NT2/D1 (cell line): ENCODE results near the gene SLC17A5.
A peak's percentile ranks its signal among the peaks of the same experiment; 100 is the strongest.
"Not testable (repeated sequence)": the region's sequence is repeated elsewhere in the genome, so short reads cannot be mapped to it uniquely, and the experiment has no call there.

Experiments used
- DNase-seq: peaks from one replicate; pipeline ENCODE4 v3.0.0-alpha.2; 2011; ENCODE audit warnings: low read depth, low spot score
- H3K27me3 ChIP-seq: 2 replicates; pipeline ENCODE4 v1.6.0; 2011; ENCODE audit warnings: mild to moderate bottlenecking; ENCODE audit not compliant: insufficient read length, insufficient read depth
- H3K36me3 ChIP-seq: 2 replicates; pipeline ENCODE4 v1.6.1; 2011; ENCODE audit warnings: mild to moderate bottlenecking, low read length, mixed read lengths; ENCODE audit not compliant: insufficient read depth, insufficient read length
- H3K4me1 ChIP-seq: 2 replicates; pipeline ENCODE4 v1.5.1; 2011; ENCODE audit not compliant: insufficient read depth, insufficient read length
- H3K4me3 ChIP-seq: 2 replicates; pipeline ENCODE4 v1.5.1; 2011; ENCODE audit warnings: low read depth; ENCODE audit not compliant: insufficient read length
- H3K9ac ChIP-seq: 2 replicates; pipeline ENCODE4 v1.6.0; 2011; ENCODE audit warnings: low read depth; ENCODE audit not compliant: insufficient read length
- H3K9me3 ChIP-seq: 2 replicates; pipeline ENCODE4 v1.5.1; 2011; ENCODE audit warnings: mild to moderate bottlenecking, low read length; ENCODE audit not compliant: insufficient read depth
- SUZ12 ChIP-seq: IDR thresholded peaks from 2 replicates; pipeline ENCODE4 v1.6.1; 2011; ENCODE audit not compliant: insufficient read length, insufficient read depth; ENCODE audit errors: extremely low read depth
- YY1 ChIP-seq: IDR thresholded peaks from 2 replicates; pipeline ENCODE4 v1.6.1; 2011; ENCODE audit not compliant: insufficient read length, insufficient read depth
- ZNF274 ChIP-seq: IDR thresholded peaks from 2 replicates; pipeline ENCODE4 v1.6.1; 2011; ENCODE audit warnings: mild to moderate bottlenecking, low read depth, low read length

Gene SLC17A5

GRCh38 chr6:73569121-73569520 is 84.7 kb downstream of the SLC17A5 start:
- no peaks in the 10 kb centered on the region for H3K27me3 ChIP-seq
- H3K36me3 ChIP-seq: no peaks in the 10 kb centered on the region
- no peak for DNase-seq
- peaks cover 8% of the 10 kb centered on the region; the same call in 1 of the 2 replicates for H3K9me3 ChIP-seq
- H3K9ac ChIP-seq: no peak overlapping the region
- no peaks in the 10 kb centered on the region for H3K4me1 ChIP-seq
- TF ChIP-seq ZNF274: no peak
- TF ChIP-seq YY1: no peak
- no peak overlapping the region for H3K4me3 ChIP-seq

DNA sequence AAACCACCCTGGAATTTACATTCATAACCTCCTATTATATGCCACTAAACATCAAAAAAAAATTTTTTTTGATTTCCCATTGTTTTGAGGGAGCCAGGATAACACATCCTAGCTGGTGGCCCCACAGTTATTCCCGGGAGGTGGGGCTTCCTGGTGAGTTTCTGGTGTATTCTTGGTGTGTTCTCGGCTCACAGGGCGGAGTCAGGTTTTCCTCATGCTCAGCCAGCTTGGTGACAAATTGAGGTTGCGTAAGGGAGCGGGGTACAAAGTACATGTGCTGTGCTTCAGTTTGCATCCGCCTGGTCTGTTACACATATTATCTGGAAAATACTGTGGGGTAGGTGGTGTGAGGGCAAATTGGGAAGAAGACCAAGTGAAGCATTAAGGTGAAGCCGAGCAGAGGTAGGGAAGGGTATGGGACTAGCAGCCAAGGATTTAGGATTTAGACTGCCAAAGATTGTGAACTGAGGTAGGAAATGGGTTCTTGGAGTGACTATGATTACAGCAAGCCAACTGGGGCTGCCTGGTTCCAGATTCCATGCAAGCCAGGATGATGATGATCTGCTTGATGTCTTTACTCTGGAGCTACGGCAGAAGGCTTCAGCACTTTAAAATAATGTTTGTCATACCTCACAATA is 86.7 kb downstream of the SLC17A5 start:
- Histone ChIP-seq H3K9me3 (peaks cover 8% of the 10 kb centered on the region; the same call in 1 of the 2 replicates), H3K4me1 (no peaks in the 10 kb centered on the region), H3K4me3 (no peak overlapping the region), H3K9ac (no peak overlapping the region), H3K36me3 (no peaks in the 10 kb centered on the region), H3K27me3 (no peaks in the 10 kb centered on the region)
- TF ChIP-seq ZNF274 (no peak), SUZ12 (no peak), YY1 (no peak)
- no peak for DNase-seq

GRCh38 chr6:73566486-73566871 is 87.3 kb downstream of the SLC17A5 start:
- H3K4me1 ChIP-seq, H3K9me3 ChIP-seq, H3K27me3 ChIP-seq, H3K4me3 ChIP-seq, DNase-seq, H3K9ac ChIP-seq, H3K36me3 ChIP-seq: not testable (repeated sequence)

DNA sequence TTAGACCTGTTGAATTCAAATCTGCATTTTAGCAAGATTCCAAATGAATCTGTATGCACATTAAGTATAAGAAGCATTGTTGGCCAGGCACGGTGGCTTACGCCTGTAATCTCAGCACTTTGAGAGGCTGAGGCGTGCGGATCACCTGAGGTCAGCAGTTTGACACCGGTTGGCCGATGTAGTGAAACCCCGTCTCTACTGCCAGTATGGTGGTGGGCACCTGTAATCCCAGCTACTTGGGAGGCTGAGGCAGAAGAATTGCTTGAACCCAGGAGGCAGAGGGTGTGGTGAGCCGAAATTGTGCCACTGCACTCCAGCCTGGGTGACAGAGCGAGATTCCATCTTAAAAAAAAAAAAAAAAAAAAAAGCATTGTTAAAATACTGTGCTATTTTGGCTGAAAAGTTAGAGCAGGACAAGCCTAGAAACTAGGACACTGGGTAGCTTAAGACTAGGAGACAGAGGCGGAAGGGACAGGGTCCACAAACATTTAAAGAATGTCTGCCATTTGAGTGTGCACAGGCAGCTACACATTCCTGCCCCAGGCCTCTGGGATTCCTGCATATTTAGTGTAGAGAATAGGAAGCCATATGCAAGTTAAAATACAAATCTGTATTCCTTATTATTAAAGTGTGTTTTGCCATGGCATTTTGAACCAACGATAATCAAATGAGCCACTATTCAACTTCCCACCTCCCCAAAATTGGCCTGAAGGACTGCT is 87.9 kb downstream of the SLC17A5 start:
- no peak overlapping the region for H3K4me3 ChIP-seq
- no peaks in the 10 kb centered on the region for H3K36me3 ChIP-seq
- H3K9ac ChIP-seq: no peak overlapping the region
- no peaks in the 10 kb centered on the region for H3K4me1 ChIP-seq
- H3K27me3 ChIP-seq: no peaks in the 10 kb centered on the region
- DNase-seq: peak; percentile 60
- H3K9me3 ChIP-seq: peaks cover 3% of the 10 kb centered on the region; the same call in 1 of the 2 replicates
- no peak for TF ChIP-seq ZNF274
- no peak for TF ChIP-seq YY1
- TF ChIP-seq SUZ12: no peak

- H3K27me3 ChIP-seq: no peaks in the 10 kb centered on the region
- no peaks in the 10 kb centered on the region for H3K4me1 ChIP-seq
- H3K4me3 ChIP-seq: no peak overlapping the region
- no peak overlapping the region for H3K9ac ChIP-seq
- DNase-seq: no peak
- no peak for TF ChIP-seq YY1
- TF ChIP-seq ZNF274: no peak
- TF ChIP-seq SUZ12: no peak
- no peaks in the 10 kb centered on the region for H3K36me3 ChIP-seq
- H3K9me3 ChIP-seq: no peaks in the 10 kb centered on the region
These were observed 89.0 kb downstream of the SLC17A5 start for GRCh38 chr6:73564578-73565345.

GRCh38 chr6:73562558-73562957 is 91.2 kb downstream of the SLC17A5 start:
- H3K36me3 ChIP-seq: no peaks in the 10 kb centered on the region
- H3K27me3 ChIP-seq: no peaks in the 10 kb centered on the region
- H3K9me3 ChIP-seq: no peaks in the 10 kb centered on the region
- H3K4me3 ChIP-seq: no peak overlapping the region
- no peak for TF ChIP-seq SUZ12
- TF ChIP-seq ZNF274: no peak
- no peak for TF ChIP-seq YY1
- DNase-seq: no peak
- H3K4me1 ChIP-seq: no peaks in the 10 kb centered on the region
- no peak overlapping the region for H3K9ac ChIP-seq

DNA sequence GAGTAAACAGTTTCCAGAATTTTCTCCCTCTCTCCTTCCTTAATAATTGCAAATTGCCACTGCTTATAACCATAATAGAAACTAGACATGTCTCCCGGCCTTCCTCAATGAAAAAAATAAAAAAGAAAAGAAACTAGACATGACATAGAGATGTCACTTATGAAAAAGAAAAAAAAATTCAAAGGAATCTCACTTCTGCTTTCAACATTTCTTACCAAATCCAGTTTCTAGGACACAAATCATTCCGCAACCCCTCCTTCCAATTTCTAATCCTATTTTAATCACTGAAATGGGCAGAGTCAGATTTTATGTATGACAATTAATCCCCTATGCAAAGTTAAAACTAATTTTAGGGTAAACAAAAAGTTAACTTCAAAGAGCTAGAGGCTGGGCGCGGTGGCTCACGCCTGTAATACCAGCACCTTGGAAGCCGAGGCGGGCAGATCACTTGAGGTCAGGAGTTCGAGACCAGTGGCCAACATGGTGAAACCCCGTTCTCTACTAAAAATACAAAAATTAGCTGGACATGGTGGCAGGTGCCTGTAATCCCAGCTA is 92.9 kb downstream of the SLC17A5 start:
- no peaks in the 10 kb centered on the region for H3K36me3 ChIP-seq
- no peak overlapping the region for H3K9ac ChIP-seq
- TF ChIP-seq ZNF274 (no peak), SUZ12 (no peak)
- no peak for DNase-seq
- no peaks in the 10 kb centered on the region for H3K27me3 ChIP-seq
- H3K4me1 ChIP-seq: no peaks in the 10 kb centered on the region
- H3K9me3 ChIP-seq: no peaks in the 10 kb centered on the region
- H3K4me3 ChIP-seq: no peak overlapping the region
